Panc1 (cell line): ENCODE results near the gene QRICH2. TPM values are rescaled to one million over a fixed set of nuclear protein-coding genes. Genes with fewer than 3 reads are reported as not detected.

Source experiments
- ATAC-seq: fragments of 200-7000 bp; cut with Tn5 transposase; 2 replicates; pipeline ENCODE4 v1.9.1; 2020; ENCODE audit warnings: mild to moderate bottlenecking, moderate library complexity
- BruUV-seq: library from RNA; stranded (reverse); fragments of 400-500 nt; replicated peaks from 2 replicates; lab custom pipeline; 2021; lab: Mats Ljungman, UMichigan
- CTCF ChIA-PET: fragments of 300-600 bp; sonication (Branson Sonifier 250); formaldehyde crosslinking; loops from one replicate; lab custom pipeline; 2022; ENCODE audit warnings: antibody characterized with exemption; lab: Charles Lee
- POLR2A ChIA-PET: fragments of 300-600 bp; sonication (Branson Sonifier 250); formaldehyde crosslinking; loops from one replicate; lab custom pipeline; 2022; ENCODE audit warnings: antibody characterized with exemption; lab: Charles Lee
- DNase-seq: peaks from one replicate; pipeline ENCODE4 v3.0.0-alpha.2; 2010; ENCODE audit warnings: low read depth, low spot score
- H3K27ac ChIP-seq: 2 replicates; pipeline ENCODE4 v1.5.1; 2011; ENCODE audit warnings: mild to moderate bottlenecking, low read length, inconsistent platforms
- H3K27me3 ChIP-seq: fragments of 200-500 bp; sonication (Bioruptor generic); 2 replicates; pipeline ENCODE4 v1.6.0; 2014; ENCODE audit warnings: low read length, inconsistent platforms; ENCODE audit not compliant: control insufficient read depth, insufficient read depth
- H3K36me3 ChIP-seq: fragments of 200-500 bp; sonication (Bioruptor generic); 2 replicates; pipeline ENCODE4 v1.5.1; 2014; ENCODE audit warnings: inconsistent platforms, mild to moderate bottlenecking, low read length, moderate library complexity; ENCODE audit not compliant: control insufficient read depth, insufficient read depth
- H3K4me1 ChIP-seq: 2 replicates; pipeline ENCODE4 v1.5.1; 2011; ENCODE audit warnings: inconsistent platforms, mild to moderate bottlenecking, low read length, moderate library complexity; ENCODE audit not compliant: control insufficient read depth, insufficient read depth
- H3K4me3 ChIP-seq, 2 experiments: 2 replicates each; pipeline ENCODE4 v1.5.1; 2011 to 2012; ENCODE audit warnings: low read depth in 2 of 2, low read length in 2 of 2, mild to moderate bottlenecking in 2 of 2, inconsistent platforms in 1 of 2, moderate library complexity in 1 of 2
- H3K9me3 ChIP-seq: fragments of 200-500 bp; sonication (Bioruptor generic); 2 replicates; pipeline ENCODE4 v1.5.1; 2014; ENCODE audit warnings: low read depth, mild to moderate bottlenecking, inconsistent platforms, low read length, moderate library complexity; ENCODE audit not compliant: control insufficient read depth, insufficient read depth
- CTCF ChIP-seq: fragments of 450-650 bp; IDR thresholded peaks from 2 replicates; pipeline ENCODE4 v1.5.1; 2017; ENCODE audit warnings: mild to moderate bottlenecking
- POLR2AphosphoS5 ChIP-seq: IDR thresholded peaks from 2 replicates; pipeline ENCODE4 v1.6.1; 2012; ENCODE audit warnings: mild to moderate bottlenecking, low read depth, low read length, moderate library complexity
- REST ChIP-seq, 2 experiments: IDR thresholded peaks; 2 replicates each; pipeline ENCODE4 v1.6.1; 2011 to 2012; ENCODE audit warnings: low read depth in 2 of 2, control low read depth in 1 of 2, low read length in 1 of 2, mild to moderate bottlenecking in 1 of 2, moderate library complexity in 1 of 2; ENCODE audit not compliant: insufficient read depth in 1 of 2
- SIN3A ChIP-seq: IDR thresholded peaks from 2 replicates; pipeline ENCODE4 v1.6.1; 2012; ENCODE audit warnings: low read depth, mild to moderate bottlenecking, low read length, moderate library complexity, borderline replicate concordance; ENCODE audit not compliant: insufficient read depth
- TCF7L2 ChIP-seq: IDR thresholded peaks from 2 replicates; pipeline ENCODE4 v1.6.1; 2011; ENCODE audit warnings: mild to moderate bottlenecking, low read depth, low read length, inconsistent platforms
- in situ Hi-C: cut with HindIII; loops from 2 replicates; pipeline ENCODE4 v1.10.0; 2016; ENCODE audit warnings: low sequenced_read_pairs, low pct_unique_long_range_greater_than_20kb
- intact Hi-C: fragments of 100-400 bp; cut with micrococcal nuclease; formaldehyde crosslinking; loops from one replicate; pipeline ENCODE4 v1.10.0; 2022; ENCODE audit not compliant: unreplicated experiment
- total RNA-seq: library from RNA; stranded (reverse); gene quantifications from one replicate; pipeline ENCODE4 v1.2.1, GENCODE V29; 2021; ENCODE audit not compliant: unreplicated experiment

Gene QRICH2
- total RNA-seq, 1 experiment from 2014 or later: 0.92 TPM

GRCh38 chr17:76264425-76264754 lies 43.7 kb downstream of the QRICH2 start:
- ATAC-seq: no peak
- Histone ChIP-seq H3K27ac (peak overlapping the region; percentile 92), H3K27me3 (no peaks in the 10 kb centered on the region), H3K4me1 (peaks cover 45% of the 10 kb centered on the region), H3K4me3 (peak overlapping the region; percentile 31 to 40), H3K36me3 (no peaks in the 10 kb centered on the region; the same call in 1 of the 2 replicates), H3K9me3 (no peaks in the 10 kb centered on the region)
- intact Hi-C loops (no loop called here), in situ Hi-C loops (no loop called here)
- ChIA-PET CTCF (interaction anchor here (0.6 to 1.5 kb wide), 2 partner anchors 15 to 143 kb away, joined by 6 to 12 read pairs; no protein-coding TSS in a partner anchor), POLR2A (interaction anchor here (0.6 to 1.0 kb wide), 5 partner anchors 17 to 411 kb away, joined by 3 to 5 read pairs (median 3); partner anchors contain the start of gene RNF157)
- BruUV-seq: TSS peak; percentile 98
- no peak for TF ChIP-seq REST (IDR thresholded peaks at IDR 0.05; ENCODE audit: insufficient read depth in 1 of 2, low read depth in 2 of 2, low read length in 1 of 2)
- TF ChIP-seq TCF7L2: no peak
- TF ChIP-seq CTCF: no peak
- no peak for TF ChIP-seq POLR2AphosphoS5
- TF ChIP-seq SIN3A: no peak
- DNase-seq: no peak

GRCh38 chr17:76263896-76264295 lies 44.2 kb downstream of the QRICH2 start:
- no peak overlapping the region for H3K4me3 ChIP-seq

More at GRCh38 chr17:76263896-76264295, 44.2 kb downstream of the QRICH2 start:
- TF ChIP-seq SIN3A (no peak), POLR2AphosphoS5 (no peak), CTCF (no peak), TCF7L2 (no peak), REST (IDR thresholded peaks at IDR 0.05; ENCODE audit: insufficient read depth in 1 of 2, low read depth in 2 of 2, low read length in 1 of 2) (no peak)
- no peaks in the 10 kb centered on the region; the same call in 1 of the 2 replicates for H3K36me3 ChIP-seq
- CTCF ChIA-PET: interaction anchor here (0.6 to 1.5 kb wide), 2 partner anchors 16 to 143 kb away, joined by 6 to 12 read pairs; no protein-coding TSS in a partner anchor
- DNase-seq (no peak), ATAC-seq (no peak)
- H3K27me3 ChIP-seq: no peaks in the 10 kb centered on the region
- intact Hi-C loops (no loop called here), in situ Hi-C loops (no loop called here)
- H3K4me1 ChIP-seq: peaks cover 40% of the 10 kb centered on the region
- peak overlapping the region; percentile 92 for H3K27ac ChIP-seq
- no TSS peak for BruUV-seq
- H3K9me3 ChIP-seq: no peaks in the 10 kb centered on the region
- POLR2A ChIA-PET: interaction anchor here (1.0 kb wide), 1 partner anchor 17 kb away, joined by 3 read pairs; no protein-coding TSS in a partner anchor
